Urothelium cell line (cell line): ENCODE measurements around the gene ELMO1.
A peak's percentile ranks its signal among the peaks of the same experiment; 100 is the strongest.

Source experiments
- DNase-seq: peaks from one replicate; pipeline ENCODE4 v3.0.0; 2011; ENCODE audit warnings: low spot score, mixed read lengths
- FAIRE-seq: peaks from 2 replicates; lab custom pipeline; 2011; peaks lifted over from hg19 to GRCh38; lab: Jason Lieb, UNC

The ELMO1 gene

GRCh38 chr7:36967387-36967786 lies 481.3 kb downstream of the ELMO1 start:
- DNase-seq: peak; percentile 72

GRCh38 chr7:36966636-36967035 lies 482.0 kb downstream of the ELMO1 start:
- DNase-seq: no peak
- no peak for FAIRE-seq

More at GRCh38 chr7:36967387-36967786, 481.3 kb downstream of the ELMO1 start:
- FAIRE-seq: peak; percentile 13

GRCh38 chr7:36966039-36966438 lies 482.6 kb downstream of the ELMO1 start:
- FAIRE-seq: no peak
- DNase-seq: no peak

- FAIRE-seq (no peak), DNase-seq (no peak)
Observed at GRCh38 chr7:36965625-36966024, 483.0 kb downstream of the ELMO1 start.

- DNase-seq (no peak), FAIRE-seq (no peak)
Observed at GRCh38 chr7:36964297-36964696, 484.4 kb downstream of the ELMO1 start.

GRCh38 chr7:36962367-36962766 lies 486.3 kb downstream of the ELMO1 start:
- peak; percentile 72 for DNase-seq
- peak; percentile 62 for FAIRE-seq

- no peak for DNase-seq
- FAIRE-seq: no peak
Observed at GRCh38 chr7:36961693-36962092, 487.0 kb downstream of the ELMO1 start.

- no peak for FAIRE-seq
Observed at GRCh38 chr7:36961097-36961496, 487.6 kb downstream of the ELMO1 start.

GRCh38 chr7:36960105-36960504 lies 488.6 kb downstream of the ELMO1 start:
- FAIRE-seq (no peak), DNase-seq (no peak)

More at GRCh38 chr7:36961097-36961496, 487.6 kb downstream of the ELMO1 start:
- DNase-seq: no peak

GRCh38 chr7:36958111-36958733 lies 490.4 kb downstream of the ELMO1 start:
- DNase-seq: no peak
- no peak for FAIRE-seq

- no peak for FAIRE-seq
Observed at GRCh38 chr7:36957620-36958019, 491.0 kb downstream of the ELMO1 start.

GRCh38 chr7:36956814-36957213 lies 491.9 kb downstream of the ELMO1 start:
- no peak for FAIRE-seq

More at GRCh38 chr7:36957620-36958019, 491.0 kb downstream of the ELMO1 start:
- DNase-seq: no peak

GRCh38 chr7:36955456-36956129 lies 493.1 kb downstream of the ELMO1 start:
- no peak for DNase-seq
- FAIRE-seq: no peak

More at GRCh38 chr7:36956814-36957213, 491.9 kb downstream of the ELMO1 start:
- no peak for DNase-seq

- no peak for FAIRE-seq
Observed at GRCh38 chr7:36951257-36951697, 497.4 kb downstream of the ELMO1 start.

GRCh38 chr7:36949711-36950600 lies 498.7 kb downstream of the ELMO1 start:
- FAIRE-seq: peak; percentile 81
- no peak for DNase-seq

More at GRCh38 chr7:36951257-36951697, 497.4 kb downstream of the ELMO1 start:
- DNase-seq: no peak

- DNase-seq: no peak
Observed at GRCh38 chr7:36946401-36946739, 502.3 kb downstream of the ELMO1 start.

GRCh38 chr7:36945612-36946400 lies 502.9 kb downstream of the ELMO1 start:
- DNase-seq (no peak), FAIRE-seq (no peak)

More at GRCh38 chr7:36946401-36946739, 502.3 kb downstream of the ELMO1 start:
- FAIRE-seq: no peak

GRCh38 chr7:36944838-36945237 lies 503.8 kb downstream of the ELMO1 start:
- FAIRE-seq: no peak
- no peak for DNase-seq

GRCh38 chr7:36943591-36944435 lies 504.9 kb downstream of the ELMO1 start:
- DNase-seq: no peak
- no peak for FAIRE-seq

GRCh38 chr7:36942955-36943354 lies 505.7 kb downstream of the ELMO1 start:
- no peak for DNase-seq
- FAIRE-seq: no peak
